Muscle of leg (tissue), 11 donors: ENCODE data around the gene CTNNA2. TPM values are rescaled to one million over a fixed set of nuclear protein-coding genes. Genes with fewer than 3 reads are reported as not detected.

Experiments
- DNase-seq: peaks from one replicate; pipeline ENCODE4 v3.0.0; 2013
- H3K27ac ChIP-seq: one replicate; pipeline ENCODE4 v1.5.1; 2013; ENCODE audit warnings: mild to moderate bottlenecking, low read length, control low read depth
- H3K27me3 ChIP-seq: one replicate; pipeline ENCODE4 v1.6.1; 2013; ENCODE audit warnings: low read length; ENCODE audit not compliant: control insufficient read depth, insufficient read depth
- H3K36me3 ChIP-seq: one replicate; pipeline ENCODE4 v1.6.1; 2013; ENCODE audit warnings: low read length; ENCODE audit not compliant: control insufficient read depth, insufficient read depth
- H3K4me1 ChIP-seq: one replicate; pipeline ENCODE4 v1.6.1; 2013; ENCODE audit warnings: low read length; ENCODE audit not compliant: control insufficient read depth, insufficient read depth
- H3K4me3 ChIP-seq: one replicate; pipeline ENCODE4 v1.5.1; 2013; ENCODE audit warnings: low read length, control low read depth
- H3K9me3 ChIP-seq: replicated peaks from 2 replicates; pipeline ENCODE4 v1.6.1; 2013; ENCODE audit warnings: low read depth, low read length; ENCODE audit not compliant: control insufficient read depth
- WGBS: methylation state at CpG from one replicate; pipeline ENCODE4 v1.1.5; 2013; ENCODE audit warnings: missing lambda C conversion rate; ENCODE audit not compliant: insufficient coverage; 5-methylcytosine and 5-hydroxymethylcytosine counted together
- polyA plus RNA-seq, 8 donors: library from polyadenylated mRNA; unstranded; fragments of 120-200 nt; gene quantifications; one replicate each; pipeline versions ENCODE4 v1.2.1 to v1.2.3, GENCODE V29; 2013; ENCODE audit warnings: inconsistent platforms in 1 of 8, low replicate concordance in 1 of 8; ENCODE audit not compliant: insufficient read length in 8 of 8, insufficient read depth in 1 of 8
- total RNA-seq: library from RNA; stranded (reverse); fragments of 120-200 nt; gene quantifications from one replicate; pipeline ENCODE4 v1.2.4, GENCODE V29; 2013

CTNNA2 gene
- total and polyA plus RNA-seq, 9 donors = 0.28 to 1.0 (median 0.69) TPM

- Histone ChIP-seq H3K36me3 (no peaks in the 10 kb centered on the region), H3K27me3 (no peaks in the 10 kb centered on the region), H3K27ac (no peak overlapping the region), H3K9me3 (no peaks in the 10 kb centered on the region), H3K4me3 (no peak overlapping the region), H3K4me1 (no peaks in the 10 kb centered on the region)
- no CpG with 5 or more reads among the region's 3 CpGs for WGBS
- no peak for DNase-seq
Measured at GRCh38 chr2:79638410-79638809, 125.6 kb downstream of the CTNNA2 start.

- Histone ChIP-seq H3K27me3 (no peaks in the 10 kb centered on the region), H3K9me3 (peaks cover 2% of the 10 kb centered on the region), H3K4me1 (no peaks in the 10 kb centered on the region), H3K4me3 (no peak overlapping the region), H3K36me3 (no peaks in the 10 kb centered on the region), H3K27ac (no peak overlapping the region)
- WGBS = 20% methylated on average over 1 of the region's 2 CpGs
- no peak for DNase-seq
Measured at GRCh38 chr2:79638954-79639353, 126.1 kb downstream of the CTNNA2 start.

GRCh38 chr2:79640001-79640400 lies 127.2 kb downstream of the CTNNA2 start:
- H3K27ac ChIP-seq = no peak overlapping the region
- no peak overlapping the region for H3K4me3 ChIP-seq
- H3K4me1 ChIP-seq = no peaks in the 10 kb centered on the region
- no peaks in the 10 kb centered on the region for H3K36me3 ChIP-seq
- no peaks in the 10 kb centered on the region for H3K27me3 ChIP-seq
- no peak for DNase-seq
- H3K9me3 ChIP-seq = peaks cover 2% of the 10 kb centered on the region
- 0% methylated on average over 1 of the region's 2 CpGs for WGBS

GRCh38 chr2:79649531-79649930 lies 136.7 kb downstream of the CTNNA2 start:
- no peak for DNase-seq
- no peaks in the 10 kb centered on the region for H3K4me1 ChIP-seq
- H3K36me3 ChIP-seq = no peaks in the 10 kb centered on the region
- peaks cover 13% of the 10 kb centered on the region for H3K9me3 ChIP-seq
- no peaks in the 10 kb centered on the region for H3K27me3 ChIP-seq
- H3K27ac ChIP-seq = no peak overlapping the region
- no peak overlapping the region for H3K4me3 ChIP-seq
- WGBS = 83% methylated on average over 2 of the region's 3 CpGs

- Histone ChIP-seq H3K27me3 (no peaks in the 10 kb centered on the region), H3K36me3 (no peaks in the 10 kb centered on the region), H3K4me1 (no peaks in the 10 kb centered on the region), H3K4me3 (no peak overlapping the region), H3K27ac (no peak overlapping the region), H3K9me3 (no peaks in the 10 kb centered on the region)
- DNase-seq = peak; percentile 35
Measured at GRCh38 chr2:79660557-79660956, 147.7 kb downstream of the CTNNA2 start.

- no peaks in the 10 kb centered on the region for H3K27me3 ChIP-seq
- no peaks in the 10 kb centered on the region for H3K4me1 ChIP-seq
- H3K36me3 ChIP-seq = no peaks in the 10 kb centered on the region
- H3K9me3 ChIP-seq = no peaks in the 10 kb centered on the region
- WGBS = no CpG with 5 or more reads among the region's 2 CpGs
- DNase-seq = no peak
- no peak overlapping the region for H3K4me3 ChIP-seq
- H3K27ac ChIP-seq = no peak overlapping the region
Measured at GRCh38 chr2:79665091-79665490, 152.2 kb downstream of the CTNNA2 start.

- Histone ChIP-seq H3K4me3 (no peak overlapping the region), H3K9me3 (no peaks in the 10 kb centered on the region), H3K36me3 (no peaks in the 10 kb centered on the region), H3K27ac (no peak overlapping the region), H3K27me3 (no peaks in the 10 kb centered on the region), H3K4me1 (no peaks in the 10 kb centered on the region)
- no CpG with 5 or more reads among the region's 4 CpGs for WGBS
- DNase-seq = peak; percentile 11
Measured at GRCh38 chr2:79666430-79666829, 153.6 kb downstream of the CTNNA2 start.

- no peaks in the 10 kb centered on the region for H3K4me1 ChIP-seq
- no peaks in the 10 kb centered on the region for H3K9me3 ChIP-seq
- H3K36me3 ChIP-seq = no peaks in the 10 kb centered on the region
- no peaks in the 10 kb centered on the region for H3K27me3 ChIP-seq
- no peak overlapping the region for H3K27ac ChIP-seq
- H3K4me3 ChIP-seq = no peak overlapping the region
- 96% methylated on average over 2 of the region's 5 CpGs for WGBS
- DNase-seq = no peak
Measured at GRCh38 chr2:79669714-79670113, 156.9 kb downstream of the CTNNA2 start.

- no peaks in the 10 kb centered on the region for H3K9me3 ChIP-seq
- H3K27ac ChIP-seq = no peak overlapping the region
- H3K27me3 ChIP-seq = no peaks in the 10 kb centered on the region
- 89% methylated on average over 7 of the region's 11 CpGs for WGBS
- no peaks in the 10 kb centered on the region for H3K4me1 ChIP-seq
- H3K36me3 ChIP-seq = no peaks in the 10 kb centered on the region
- no peak overlapping the region for H3K4me3 ChIP-seq
- no peak for DNase-seq
Measured at GRCh38 chr2:79670198-79670597, 157.3 kb downstream of the CTNNA2 start.

- no peaks in the 10 kb centered on the region for H3K36me3 ChIP-seq
- H3K27me3 ChIP-seq = no peaks in the 10 kb centered on the region
- WGBS = no CpG with 5 or more reads among the region's 1 CpG
- no peak overlapping the region for H3K4me3 ChIP-seq
- H3K27ac ChIP-seq = no peak overlapping the region
- no peak for DNase-seq
- peaks cover 2% of the 10 kb centered on the region for H3K9me3 ChIP-seq
- no peaks in the 10 kb centered on the region for H3K4me1 ChIP-seq
Measured at GRCh38 chr2:79686884-79687283, 174.0 kb downstream of the CTNNA2 start.

GRCh38 chr2:79695248-79695647 lies 182.4 kb downstream of the CTNNA2 start:
- H3K27ac ChIP-seq = no peak overlapping the region

More at GRCh38 chr2:79695248-79695647, 182.4 kb downstream of the CTNNA2 start:
- H3K9me3 ChIP-seq = peaks cover 5% of the 10 kb centered on the region
- no peaks in the 10 kb centered on the region for H3K4me1 ChIP-seq
- H3K36me3 ChIP-seq = no peaks in the 10 kb centered on the region
- no peak overlapping the region for H3K4me3 ChIP-seq
- H3K27me3 ChIP-seq = no peaks in the 10 kb centered on the region
- no peak for DNase-seq
